Cardiac fibroblast (primary cell): ENCODE measurements around the gene F3.

Source experiments
- DNase-seq, 2 donors: peaks; one replicate each; pipeline versions ENCODE4 v3.0.0 to v3.0.0-alpha.2; 2010; ENCODE audit warnings: low read depth in 2 of 2
- H3K4me3 ChIP-seq, 2 donors: replicated peaks in 1 of 2; 1 replicate in 1 of 2; 2 replicates in 1 of 2; pipeline ENCODE4 v1.5.1; 2011; ENCODE audit warnings: low read depth in 2 of 2, low read length in 2 of 2, mild to moderate bottlenecking in 2 of 2, moderate library complexity in 1 of 2
- TF ChIP-seq, protein P1 (sequence below): IDR thresholded peaks from one replicate; pipeline ENCODE4 v1.5.1; 2011; ENCODE audit warnings: low read depth, mild to moderate bottlenecking, low read length, inconsistent platforms

The F3 gene

DNA sequence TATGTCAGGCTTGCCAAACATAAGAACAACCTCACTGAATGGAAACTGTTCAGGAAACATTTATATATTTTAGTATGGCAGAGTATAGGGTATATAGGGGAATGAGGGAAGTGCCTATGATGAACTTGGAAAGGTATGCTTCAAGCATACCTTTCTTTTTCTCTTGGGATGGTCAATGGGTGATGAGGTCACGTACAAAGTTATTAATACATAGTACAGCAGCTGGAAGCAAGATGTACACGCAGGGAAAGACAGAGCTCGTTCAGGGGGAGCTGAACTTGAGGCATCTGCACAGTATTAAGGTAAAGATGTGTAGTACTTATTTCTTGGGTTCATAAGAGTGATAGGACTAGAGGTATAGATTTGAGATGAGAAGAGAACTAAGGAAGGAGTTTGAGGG lies 61.9 kb downstream of the F3 start:
- DNase-seq = no peak
- no peak overlapping the region for H3K4me3 ChIP-seq
- TF ChIP-seq, protein P1, sequence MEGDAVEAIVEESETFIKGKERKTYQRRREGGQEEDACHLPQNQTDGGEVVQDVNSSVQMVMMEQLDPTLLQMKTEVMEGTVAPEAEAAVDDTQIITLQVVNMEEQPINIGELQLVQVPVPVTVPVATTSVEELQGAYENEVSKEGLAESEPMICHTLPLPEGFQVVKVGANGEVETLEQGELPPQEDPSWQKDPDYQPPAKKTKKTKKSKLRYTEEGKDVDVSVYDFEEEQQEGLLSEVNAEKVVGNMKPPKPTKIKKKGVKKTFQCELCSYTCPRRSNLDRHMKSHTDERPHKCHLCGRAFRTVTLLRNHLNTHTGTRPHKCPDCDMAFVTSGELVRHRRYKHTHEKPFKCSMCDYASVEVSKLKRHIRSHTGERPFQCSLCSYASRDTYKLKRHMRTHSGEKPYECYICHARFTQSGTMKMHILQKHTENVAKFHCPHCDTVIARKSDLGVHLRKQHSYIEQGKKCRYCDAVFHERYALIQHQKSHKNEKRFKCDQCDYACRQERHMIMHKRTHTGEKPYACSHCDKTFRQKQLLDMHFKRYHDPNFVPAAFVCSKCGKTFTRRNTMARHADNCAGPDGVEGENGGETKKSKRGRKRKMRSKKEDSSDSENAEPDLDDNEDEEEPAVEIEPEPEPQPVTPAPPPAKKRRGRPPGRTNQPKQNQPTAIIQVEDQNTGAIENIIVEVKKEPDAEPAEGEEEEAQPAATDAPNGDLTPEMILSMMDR = no peak
